H1 (cell line): ENCODE data around the gene GLRB.

Experiments used
- ATF3 ChIP-seq: IDR thresholded peaks from 2 replicates; pipeline ENCODE4 v1.6.1; 2011; ENCODE audit warnings: low read depth, mild to moderate bottlenecking, low read length; ENCODE audit not compliant: insufficient read depth
- CTCF ChIP-seq, 3 experiments: IDR thresholded peaks; 1 replicate in 2 of 3; 2 replicates in 1 of 3; pipeline versions ENCODE4 v1.5.1 to v1.6.1; 2011; ENCODE audit warnings: low read length in 3 of 3, mild to moderate bottlenecking in 3 of 3, inconsistent platforms in 2 of 3, low read depth in 1 of 3, moderate library complexity in 1 of 3; ENCODE audit not compliant: insufficient read depth in 1 of 3; ENCODE audit errors: control extremely low read depth in 1 of 3
- GABPA ChIP-seq: IDR thresholded peaks from 2 replicates; pipeline ENCODE4 v1.6.1; 2011; ENCODE audit warnings: mild to moderate bottlenecking, low read length, moderate library complexity, borderline replicate concordance; ENCODE audit not compliant: insufficient read depth
- POLR2A ChIP-seq, 2 experiments: IDR thresholded peaks; 1 replicate in 1 of 2; 2 replicates in 1 of 2; pipeline ENCODE4 v1.6.1; 2011; ENCODE audit warnings: low read depth in 2 of 2, low read length in 2 of 2, mild to moderate bottlenecking in 2 of 2; ENCODE audit errors: control extremely low read depth in 1 of 2
- SUZ12 ChIP-seq: fragments of 200-600 bp; sonication (generic); IDR thresholded peaks from 2 replicates; pipeline ENCODE4 v1.6.1; 2012; ENCODE audit warnings: mild to moderate bottlenecking, inconsistent platforms, low read length, moderate library complexity, mixed read lengths
- TCF12 ChIP-seq: IDR thresholded peaks from 2 replicates; pipeline ENCODE4 v1.6.1; 2011; ENCODE audit warnings: low read depth, mild to moderate bottlenecking, low read length
- USF2 ChIP-seq: IDR thresholded peaks from 2 replicates; pipeline ENCODE4 v1.6.1; 2011; ENCODE audit warnings: low read length, improper control_type of control experiment

- TF ChIP-seq CTCF (IDR thresholded peaks at IDR 0.05; ENCODE audit: control extremely low read depth in 1 of 3, insufficient read depth in 1 of 3, low read depth in 1 of 3, low read length in 3 of 3), result no peak
- TF ChIP-seq POLR2A (IDR thresholded peaks at IDR 0.05; ENCODE audit: control extremely low read depth in 1 of 2, low read depth in 2 of 2, low read length in 2 of 2), result no peak
- no peak for TF ChIP-seq SUZ12
- TF ChIP-seq GABPA, result no peak
- TF ChIP-seq TCF12, result no peak
- no peak for TF ChIP-seq ATF3
- TF ChIP-seq USF2, result no peak
Measured at GRCh38 chr4:157127571-157127970, 51.6 kb downstream of the GLRB start.
